CD4-positive, alpha-beta T cell (primary cell): ENCODE results near the gene PTPRM. TPM values are rescaled to one million over a fixed set of nuclear protein-coding genes. Genes with fewer than 3 reads are reported as not detected.
"Not testable (repeated sequence)": the region's sequence is repeated elsewhere in the genome, so short reads cannot be mapped to it uniquely, and the experiment has no call there.

Experiments
- ATAC-seq: fragments of 200-7000 bp; cut with Tn5 transposase; one replicate; pipeline ENCODE4 v1.10.0; 2022; ENCODE audit warnings: mild to moderate bottlenecking; ENCODE audit not compliant: poor library complexity
- CTCF ChIA-PET: fragments of 350-600 bp; sonication (Branson Sonifier 250); formaldehyde crosslinking; loops from one replicate; lab custom pipeline; 2021; ENCODE audit warnings: antibody characterized with exemption, inconsistent platforms; lab: Charles Lee
- POLR2A ChIA-PET: fragments of 350-600 bp; sonication (Branson Sonifier 250); formaldehyde crosslinking; loops from one replicate; lab custom pipeline; 2021; ENCODE audit warnings: antibody characterized with exemption, inconsistent platforms; lab: Charles Lee
- DNase-seq, 14 experiments: peaks; one replicate each; pipeline ENCODE4 v3.0.0-alpha.2; 2013 to 2020; ENCODE audit warnings: mixed read lengths in 2 of 14
- H3K27ac ChIP-seq, 2 donors: one replicate each; pipeline versions ENCODE4 v1.5.1 to v1.7.0; 2013; ENCODE audit warnings: low read length in 2 of 2, low read depth in 1 of 2, mild to moderate bottlenecking in 1 of 2
- H3K27me3 ChIP-seq, 2 experiments: 1 replicate in 1 of 2; 2 replicates in 1 of 2; pipeline versions ENCODE4 v1.6.1 to v1.7.0; 2013; ENCODE audit warnings: low read length in 2 of 2, control low read depth in 1 of 2, mild to moderate bottlenecking in 1 of 2, moderate library complexity in 1 of 2; ENCODE audit not compliant: insufficient read depth in 2 of 2, control insufficient read depth in 1 of 2
- H3K36me3 ChIP-seq: one replicate; pipeline ENCODE4 v1.6.1; 2013; ENCODE audit warnings: low read length, control low read depth; ENCODE audit not compliant: insufficient read depth
- H3K4me1 ChIP-seq: one replicate; pipeline ENCODE4 v1.6.1; 2013; ENCODE audit warnings: low read length, control low read depth; ENCODE audit not compliant: insufficient read depth
- H3K4me3 ChIP-seq: one replicate; pipeline ENCODE4 v1.5.1; 2013; ENCODE audit warnings: mild to moderate bottlenecking, low read length, moderate library complexity
- H3K9me3 ChIP-seq, 2 experiments: 1 replicate in 1 of 2; 2 replicates in 1 of 2; pipeline versions ENCODE4 v1.6.1 to v1.7.0; 2013; ENCODE audit warnings: low read length in 2 of 2, mild to moderate bottlenecking in 2 of 2, control low read depth in 1 of 2, moderate library complexity in 1 of 2; ENCODE audit not compliant: control insufficient read depth in 1 of 2, insufficient read depth in 1 of 2
- H3K27ac Mint-ChIP-seq: one replicate; pipeline ENCODE4 v1.8.0; 2020; ENCODE audit warnings: mixed read lengths
- H3K27me3 Mint-ChIP-seq: one replicate; pipeline ENCODE4 v1.8.0; 2021; ENCODE audit warnings: mixed read lengths
- H3K36me3 Mint-ChIP-seq: one replicate; pipeline ENCODE4 v1.8.0; 2021; ENCODE audit warnings: low read depth, mixed read lengths
- H3K4me1 Mint-ChIP-seq: one replicate; pipeline ENCODE4 v1.8.0; 2021; ENCODE audit warnings: low read depth, mixed read lengths
- H3K4me3 Mint-ChIP-seq: one replicate; pipeline ENCODE4 v1.8.0; 2020; ENCODE audit warnings: mild to moderate bottlenecking, mixed read lengths
- H3K9me3 Mint-ChIP-seq: one replicate; pipeline ENCODE4 v1.8.0; 2020; ENCODE audit warnings: mixed read lengths
- intact Hi-C, 2 experiments: fragments of 100-400 bp; cut with DNase I in 1 of 2; cut with micrococcal nuclease in 1 of 2; formaldehyde crosslinking; loops; one replicate each; pipeline versions ENCODE4 v1.15.1 to v1.9.0; 2023 to 2025; cut with DNase I, micrococcal nuclease
- total RNA-seq, 174 experiments: library from RNA in 2 of 174; stranded (reverse) in 2 of 174; gene quantifications; one replicate each; pipeline ENCODE4 v1.2.3 and lab custom pipeline; 2021 to 2026
- TF ChIP-seq, protein P1 (sequence below): fragments of 200-600 bp; IDR thresholded peaks from one replicate; pipeline ENCODE4 v1.8.0; 2022; ENCODE audit warnings: antibody characterized with exemption, mild to moderate bottlenecking

PTPRM gene
- total RNA-seq, 2 experiments from 2014 or later = 21.7 to 21.9 TPM

DNA sequence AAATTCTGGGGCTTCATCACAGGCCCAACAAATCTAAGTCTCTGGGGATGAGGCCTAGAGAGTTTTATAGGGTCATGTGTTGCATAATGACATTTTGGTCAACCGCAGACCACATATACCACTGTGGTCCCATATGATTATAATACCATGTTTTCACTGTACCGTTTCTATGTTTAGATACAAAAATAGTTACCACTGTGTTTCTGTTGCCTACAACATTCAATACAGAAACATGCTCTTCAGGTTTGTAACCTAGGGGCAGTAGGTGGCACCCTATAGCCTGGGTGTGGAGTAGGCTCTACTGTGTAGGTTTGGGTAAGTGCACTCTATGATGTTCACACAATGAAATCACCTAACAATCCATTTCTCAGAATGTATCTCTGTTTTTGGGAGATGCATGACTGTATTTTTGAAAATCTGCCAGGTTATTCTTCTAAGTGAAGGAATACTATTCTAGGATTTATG, 485.2 kb downstream of the PTPRM start:
- Histone ChIP-seq H3K4me3 (no peak overlapping the region), H3K36me3 (no peaks in the 10 kb centered on the region), H3K9me3 (no peaks in the 10 kb centered on the region), H3K27ac (no peak overlapping the region), H3K4me1 (no peaks in the 10 kb centered on the region), H3K27me3 (no peaks in the 10 kb centered on the region)
- ATAC-seq = peak; percentile 84
- TF ChIP-seq, protein P1, sequence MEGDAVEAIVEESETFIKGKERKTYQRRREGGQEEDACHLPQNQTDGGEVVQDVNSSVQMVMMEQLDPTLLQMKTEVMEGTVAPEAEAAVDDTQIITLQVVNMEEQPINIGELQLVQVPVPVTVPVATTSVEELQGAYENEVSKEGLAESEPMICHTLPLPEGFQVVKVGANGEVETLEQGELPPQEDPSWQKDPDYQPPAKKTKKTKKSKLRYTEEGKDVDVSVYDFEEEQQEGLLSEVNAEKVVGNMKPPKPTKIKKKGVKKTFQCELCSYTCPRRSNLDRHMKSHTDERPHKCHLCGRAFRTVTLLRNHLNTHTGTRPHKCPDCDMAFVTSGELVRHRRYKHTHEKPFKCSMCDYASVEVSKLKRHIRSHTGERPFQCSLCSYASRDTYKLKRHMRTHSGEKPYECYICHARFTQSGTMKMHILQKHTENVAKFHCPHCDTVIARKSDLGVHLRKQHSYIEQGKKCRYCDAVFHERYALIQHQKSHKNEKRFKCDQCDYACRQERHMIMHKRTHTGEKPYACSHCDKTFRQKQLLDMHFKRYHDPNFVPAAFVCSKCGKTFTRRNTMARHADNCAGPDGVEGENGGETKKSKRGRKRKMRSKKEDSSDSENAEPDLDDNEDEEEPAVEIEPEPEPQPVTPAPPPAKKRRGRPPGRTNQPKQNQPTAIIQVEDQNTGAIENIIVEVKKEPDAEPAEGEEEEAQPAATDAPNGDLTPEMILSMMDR = no peak
- POLR2A ChIA-PET = no interaction called here
- H3K27me3 Mint-ChIP-seq = no peaks in the 10 kb centered on the region
- no peaks in the 10 kb centered on the region for H3K9me3 Mint-ChIP-seq
- CTCF ChIA-PET = no interaction called here
- peaks cover 45% of the 10 kb centered on the region for H3K4me1 Mint-ChIP-seq
- intact Hi-C loops = loop anchor here in 1 of 2 experiments (5.0 kb wide), 1 partner anchor 315 kb away; no protein-coding TSS in a partner anchor
- H3K36me3 Mint-ChIP-seq = no peaks in the 10 kb centered on the region
- H3K27ac Mint-ChIP-seq = peak overlapping the region; percentile 82
- H3K4me3 Mint-ChIP-seq = no peak overlapping the region
- peak in 4 of 14 experiments; percentile 16 to 59 (median 49) for DNase-seq

DNA sequence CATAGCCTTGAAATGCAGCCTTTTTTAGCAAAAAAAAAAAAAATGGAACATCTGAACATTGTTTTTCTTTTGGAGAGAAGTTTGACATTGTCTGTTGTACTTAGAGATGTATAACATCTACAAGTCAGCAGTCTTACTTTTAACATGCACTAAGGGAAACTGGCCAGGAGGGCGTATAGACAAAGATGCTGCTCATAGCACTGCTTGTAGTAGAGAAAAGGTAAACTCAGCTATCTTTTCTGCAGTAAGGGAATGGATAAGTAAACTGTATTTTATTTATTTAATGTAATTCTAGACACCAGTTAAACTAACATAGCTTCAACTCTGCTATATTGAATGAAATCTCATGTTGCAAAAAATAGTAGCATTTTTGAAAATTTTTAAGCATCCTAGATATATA, 489.6 kb downstream of the PTPRM start:
- H3K36me3 ChIP-seq = no peaks in the 10 kb centered on the region
- CTCF ChIA-PET = no interaction called here
- Mint-ChIP-seq H3K27me3 (no peaks in the 10 kb centered on the region), H3K36me3 (no peaks in the 10 kb centered on the region), H3K9me3 (no peaks in the 10 kb centered on the region), H3K4me1 (peaks cover 26% of the 10 kb centered on the region), H3K4me3 (no peak overlapping the region), H3K27ac (no peak overlapping the region)
- H3K9me3 ChIP-seq = no peaks in the 10 kb centered on the region
- H3K4me3 ChIP-seq = no peak overlapping the region
- TF ChIP-seq, protein P1 = no peak
- POLR2A ChIA-PET = no interaction called here
- intact Hi-C loops = no loop called here
- ATAC-seq (no peak), DNase-seq (no peak)
- no peaks in the 10 kb centered on the region for H3K4me1 ChIP-seq
- H3K27me3 ChIP-seq = no peaks in the 10 kb centered on the region
- no peak overlapping the region for H3K27ac ChIP-seq

DNA sequence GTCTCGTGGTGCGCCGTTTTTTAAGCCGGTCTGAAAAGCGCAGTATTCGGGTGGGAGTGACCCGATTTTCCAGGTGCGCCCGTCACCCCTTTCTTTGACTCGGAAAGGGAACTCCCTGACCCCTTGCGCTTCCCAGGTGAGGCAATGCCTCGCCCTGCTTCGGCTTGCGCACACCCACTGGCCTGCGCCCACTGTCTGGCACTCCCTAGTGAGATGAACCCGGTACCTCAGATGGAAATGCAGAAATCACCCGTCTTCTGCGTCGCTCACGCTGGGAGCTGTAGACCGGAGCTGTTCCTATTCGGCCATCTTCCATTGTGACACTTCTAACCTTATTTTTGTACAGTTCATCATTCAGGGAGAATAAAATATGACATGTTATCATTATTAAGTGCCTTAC, 496.0 kb downstream of the PTPRM start:
- peak overlapping the region; percentile 76 for H3K27ac Mint-ChIP-seq
- H3K27me3 ChIP-seq, H3K9me3 ChIP-seq, H3K27ac ChIP-seq, DNase-seq, H3K4me1 ChIP-seq, H3K36me3 ChIP-seq, H3K36me3 Mint-ChIP-seq, ATAC-seq, H3K4me1 Mint-ChIP-seq, H3K9me3 Mint-ChIP-seq, CTCF ChIA-PET, intact Hi-C loops, POLR2A ChIA-PET, H3K27me3 Mint-ChIP-seq, H3K4me3 ChIP-seq: not testable (repeated sequence)
- H3K4me3 Mint-ChIP-seq = peak overlapping the region; percentile 73

DNA sequence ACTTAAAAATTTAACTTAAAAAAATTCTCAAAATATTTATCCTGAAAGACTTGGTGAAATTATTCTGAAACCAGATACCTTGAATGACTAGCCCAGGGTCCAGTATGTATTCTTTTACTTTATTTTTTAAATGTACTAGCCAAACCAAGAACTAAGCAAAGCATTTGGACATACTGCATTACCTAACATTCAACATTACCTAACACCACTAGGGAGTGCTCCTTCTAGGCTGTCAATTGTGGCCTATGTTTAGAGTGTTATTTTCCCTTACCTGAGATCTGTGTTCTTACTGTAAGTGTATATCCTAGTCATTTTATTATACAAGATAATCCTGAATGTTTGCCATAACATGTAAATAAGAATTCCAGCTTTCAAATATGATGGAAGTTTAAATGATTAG, 496.6 kb downstream of the PTPRM start:
- no peak overlapping the region for H3K27ac Mint-ChIP-seq
- H3K27ac ChIP-seq = no peak overlapping the region
- no peaks in the 10 kb centered on the region for H3K9me3 Mint-ChIP-seq
- POLR2A ChIA-PET = no interaction called here
- H3K36me3 ChIP-seq = no peaks in the 10 kb centered on the region
- TF ChIP-seq, protein P1 = no peak
- no peak overlapping the region for H3K4me3 Mint-ChIP-seq
- no peaks in the 10 kb centered on the region for H3K4me1 ChIP-seq
- H3K27me3 ChIP-seq = no peaks in the 10 kb centered on the region
- no peak for ATAC-seq
- intact Hi-C loops = no loop called here
- H3K9me3 ChIP-seq = no peaks in the 10 kb centered on the region
- no peak overlapping the region for H3K4me3 ChIP-seq
- no peaks in the 10 kb centered on the region for H3K27me3 Mint-ChIP-seq
- no peak for DNase-seq
- peaks cover 4% of the 10 kb centered on the region for H3K36me3 Mint-ChIP-seq
- CTCF ChIA-PET = no interaction called here
- no peaks in the 10 kb centered on the region for H3K4me1 Mint-ChIP-seq
